ENCODE results near the gene USH2A.

USH2A gene

DNA sequence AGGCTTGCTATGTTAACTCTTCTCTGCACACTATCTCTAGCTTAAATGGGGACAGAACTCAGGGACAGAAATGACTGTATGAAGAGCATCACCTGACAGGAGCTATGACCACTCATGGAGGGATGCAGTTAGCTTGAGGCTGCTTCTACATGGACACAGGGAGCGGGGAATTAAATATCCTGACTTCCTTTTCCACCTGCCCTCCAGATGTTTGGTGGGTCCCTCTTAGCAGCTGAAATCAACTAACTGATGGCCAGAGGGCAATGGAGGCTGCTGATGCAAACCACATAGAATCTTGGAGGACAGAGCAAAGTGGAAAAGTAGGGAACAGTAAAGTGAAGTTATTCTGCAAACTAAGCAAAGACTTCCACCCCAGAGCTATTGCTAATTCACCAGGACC, 214.1 kb downstream of the USH2A start:
- no peak for ATAC-seq
- Mint-ChIP-seq H3K4me3 (no peak overlapping the region), H3K9me3 (no peaks in the 10 kb centered on the region), H3K27ac (no peak overlapping the region), H3K4me1 (no peaks in the 10 kb centered on the region), H3K27me3 (no peaks in the 10 kb centered on the region)
- no peak for DNase-seq

DNA sequence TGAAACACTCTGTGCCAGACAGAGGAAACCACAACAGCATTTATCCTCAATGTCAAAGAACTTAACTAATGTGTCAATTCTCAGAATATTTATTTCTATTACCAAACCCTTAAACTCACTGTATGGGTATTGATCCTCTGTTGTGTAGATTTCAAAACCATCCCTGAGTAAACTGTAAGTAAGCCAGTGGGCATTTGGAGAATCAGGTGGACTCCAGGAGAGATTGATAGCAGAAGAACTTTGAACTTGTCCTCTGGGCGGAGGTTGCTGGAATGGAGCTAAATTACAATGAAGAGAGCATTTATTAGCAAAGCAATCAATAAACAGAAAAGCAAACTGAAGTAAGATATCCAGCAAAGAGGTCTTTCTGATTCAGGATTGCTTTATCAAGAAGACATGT, 216.1 kb downstream of the USH2A start:
- DNase-seq, result no peak

DNA sequence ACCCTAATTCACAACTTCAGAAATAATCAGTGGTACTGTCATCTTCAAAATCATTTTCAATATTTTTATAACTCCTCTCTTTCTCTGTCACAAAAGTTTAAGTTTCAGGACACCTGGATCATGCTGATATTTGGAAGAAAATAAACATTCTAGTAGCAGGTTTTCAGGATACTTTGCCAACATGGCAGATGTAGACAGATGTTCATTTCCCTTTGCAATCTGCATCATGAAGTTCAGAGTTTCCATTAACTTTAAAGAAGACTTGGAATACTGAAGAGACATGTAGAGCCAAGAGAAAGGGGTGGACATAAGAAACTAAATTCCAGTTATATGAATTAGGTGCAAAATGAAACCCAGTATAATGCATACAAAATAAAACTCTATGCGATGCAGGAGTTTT, 218.1 kb downstream of the USH2A start:
- no peak for ATAC-seq
- no peak for DNase-seq
- H3K27me3 Mint-ChIP-seq, result no peaks in the 10 kb centered on the region
- no peak overlapping the region for H3K27ac Mint-ChIP-seq
- no peaks in the 10 kb centered on the region for H3K9me3 Mint-ChIP-seq
- H3K4me3 Mint-ChIP-seq, result no peak overlapping the region
- no peaks in the 10 kb centered on the region for H3K4me1 Mint-ChIP-seq

More for the DNA sequence above, 216.1 kb downstream of the USH2A start:
- Mint-ChIP-seq H3K4me3 (no peak overlapping the region), H3K9me3 (no peaks in the 10 kb centered on the region), H3K4me1 (no peaks in the 10 kb centered on the region), H3K27ac (no peak overlapping the region), H3K27me3 (no peaks in the 10 kb centered on the region)
- ATAC-seq, result no peak

DNA sequence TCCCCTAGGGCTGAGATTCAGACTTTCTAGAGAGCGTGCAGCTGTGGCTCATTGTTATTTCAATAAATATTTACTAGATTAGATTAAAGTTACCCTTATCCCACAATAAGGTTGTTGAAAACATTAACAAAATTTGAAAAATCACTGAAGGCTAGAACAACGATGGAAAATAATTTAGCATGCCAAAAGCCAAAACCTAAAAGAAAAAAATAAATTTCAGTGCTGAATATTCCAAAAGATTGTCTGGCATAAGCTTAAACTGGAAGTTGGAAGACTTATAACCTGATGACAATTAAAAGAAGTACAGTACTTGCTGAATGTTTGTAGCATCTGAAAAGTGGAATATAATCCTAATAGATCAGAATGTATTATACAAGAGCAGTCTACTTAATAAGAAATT, 221.3 kb downstream of the USH2A start:
- H3K27me3 Mint-ChIP-seq, result no peaks in the 10 kb centered on the region
- H3K4me1 Mint-ChIP-seq, result no peaks in the 10 kb centered on the region
- no peak for DNase-seq
- H3K27ac Mint-ChIP-seq, result no peak overlapping the region
- no peaks in the 10 kb centered on the region for H3K9me3 Mint-ChIP-seq
- H3K4me3 Mint-ChIP-seq, result no peak overlapping the region
- no peak for ATAC-seq

DNA sequence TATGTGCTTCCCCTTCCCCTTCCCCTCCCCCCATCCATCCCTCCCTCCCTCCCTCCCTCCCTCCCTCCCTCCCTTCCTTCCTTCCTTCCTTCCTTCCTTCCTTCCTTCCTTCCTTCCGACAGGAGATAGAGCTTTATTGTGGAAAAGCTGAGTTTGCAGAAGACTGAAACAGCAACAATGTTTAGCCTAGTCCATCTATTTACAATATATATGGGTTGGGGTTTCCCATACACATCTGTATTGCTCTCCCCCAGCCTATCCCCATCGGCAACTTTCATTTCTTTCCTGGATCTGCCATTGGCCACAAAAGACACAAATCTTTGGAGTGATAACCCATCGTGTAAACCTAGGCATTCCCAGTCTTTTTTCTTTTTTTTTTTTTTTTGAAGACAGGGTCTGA, 222.3 kb downstream of the USH2A start:
- Mint-ChIP-seq H3K4me1 (no peaks in the 10 kb centered on the region), H3K27ac (no peak overlapping the region), H3K9me3 (no peaks in the 10 kb centered on the region), H3K4me3 (no peak overlapping the region), H3K27me3 (no peaks in the 10 kb centered on the region)
- ATAC-seq, result no peak
- DNase-seq, result no peak

DNA sequence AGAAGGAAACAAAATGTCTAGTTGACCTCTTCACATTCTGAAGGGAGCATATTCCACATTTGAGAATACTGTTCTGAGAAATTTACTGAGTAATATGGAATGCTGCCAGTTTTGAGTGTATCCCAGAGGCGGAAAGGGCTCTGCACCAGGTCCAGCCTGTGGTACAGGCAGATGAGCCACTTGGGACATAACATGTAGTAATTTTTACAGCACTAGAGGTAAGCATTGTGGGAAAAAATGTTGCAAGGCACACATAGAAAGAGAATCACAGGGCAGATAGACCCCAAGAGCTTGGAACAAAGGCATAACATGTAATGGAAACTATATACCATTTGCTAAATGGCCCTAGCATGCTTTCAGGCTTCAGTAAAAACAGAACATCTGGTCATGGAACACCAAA, 228.5 kb downstream of the USH2A start:
- no peaks in the 10 kb centered on the region for H3K27me3 Mint-ChIP-seq
- H3K27ac Mint-ChIP-seq, result no peak overlapping the region
- no peaks in the 10 kb centered on the region for H3K4me1 Mint-ChIP-seq
- peaks cover 7 to 18% of the 10 kb centered on the region in 2 donors for H3K9me3 Mint-ChIP-seq
- DNase-seq (no peak), ATAC-seq (no peak)
- H3K4me3 Mint-ChIP-seq, result no peak overlapping the region

DNA sequence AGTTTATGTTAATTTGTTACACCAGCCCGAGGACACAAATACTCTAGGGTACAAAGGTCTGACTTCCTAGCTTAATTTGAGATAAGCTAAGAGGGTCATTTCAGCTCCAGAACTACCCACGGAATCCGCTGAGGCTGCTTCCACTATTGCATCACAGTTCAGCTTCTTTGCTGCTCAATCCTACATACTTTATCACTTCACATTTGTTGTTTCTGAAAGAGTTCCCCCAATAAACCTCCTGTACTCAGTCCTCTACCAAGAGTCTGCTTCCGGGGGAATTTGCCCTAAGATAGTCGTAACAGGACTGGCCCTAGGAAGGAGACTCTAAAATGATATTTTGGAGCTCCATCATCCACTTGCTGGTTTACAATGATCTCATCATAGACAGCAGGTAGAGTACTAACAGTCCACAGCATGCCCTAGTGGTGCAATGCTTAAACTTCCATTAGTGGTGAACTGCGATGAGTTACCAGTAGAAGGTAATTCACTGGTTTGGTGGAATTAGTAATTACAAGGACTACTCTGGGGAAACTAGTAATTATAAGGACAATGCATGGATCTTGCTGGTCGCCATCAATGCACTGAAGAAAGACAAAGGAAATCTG, 229.3 kb downstream of the USH2A start:
- Mint-ChIP-seq H3K4me1 (no peaks in the 10 kb centered on the region), H3K4me3 (no peak overlapping the region), H3K9me3 (peaks cover 7 to 18% of the 10 kb centered on the region in 2 donors), H3K27me3 (no peaks in the 10 kb centered on the region), H3K27ac (no peak overlapping the region)
- ATAC-seq (no peak), DNase-seq (no peak)

DNA sequence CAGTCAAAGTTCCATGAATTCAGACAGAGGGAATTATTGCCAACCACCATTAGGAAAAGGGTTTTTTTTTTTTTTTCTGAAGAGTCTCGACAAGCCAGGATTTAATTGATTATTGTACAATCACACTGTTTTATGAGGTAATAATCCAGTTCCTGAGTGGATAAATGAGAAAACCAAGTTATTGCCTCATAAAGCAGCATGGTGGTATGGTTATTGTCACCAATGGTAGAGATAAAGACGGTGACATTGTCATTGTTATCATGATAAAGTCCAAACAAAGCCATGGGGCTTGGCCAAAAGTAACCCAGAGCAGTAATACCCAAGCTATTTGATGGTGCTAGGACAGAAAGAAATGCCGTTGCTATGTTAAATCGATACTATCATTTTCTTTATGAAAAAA, 232.8 kb downstream of the USH2A start:
- no peak overlapping the region for H3K27ac Mint-ChIP-seq
- no peaks in the 10 kb centered on the region for H3K27me3 Mint-ChIP-seq
- H3K4me3 Mint-ChIP-seq, result no peak overlapping the region
- no peaks in the 10 kb centered on the region for H3K4me1 Mint-ChIP-seq
- DNase-seq (no peak), ATAC-seq (no peak)
- H3K9me3 Mint-ChIP-seq, result peaks cover 4 to 22% of the 10 kb centered on the region in 2 donors

DNA sequence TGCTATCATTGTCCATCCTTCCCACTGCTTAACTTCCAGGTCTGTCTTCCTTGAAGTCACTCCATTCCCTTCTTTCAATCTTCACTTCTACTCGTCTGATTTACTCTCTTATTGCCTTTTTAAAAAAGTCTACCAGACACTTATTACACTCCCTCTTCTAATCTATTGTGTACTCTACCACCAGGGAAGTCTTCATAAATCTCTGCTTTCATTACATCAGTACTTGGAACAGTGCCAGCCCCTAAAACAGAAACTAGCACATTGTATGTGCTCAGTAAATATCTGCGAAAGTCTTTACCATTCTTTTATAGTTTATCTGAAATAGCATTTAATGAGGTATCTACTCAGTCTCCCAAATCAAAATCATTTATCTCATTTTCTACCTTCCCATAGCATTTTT, 236.4 kb downstream of the USH2A start:
- Mint-ChIP-seq H3K4me1 (no peaks in the 10 kb centered on the region), H3K9me3 (peaks cover 0 to 8% of the 10 kb centered on the region in 2 donors), H3K4me3 (no peak overlapping the region), H3K27ac (no peak overlapping the region), H3K27me3 (no peaks in the 10 kb centered on the region)
- no peak for DNase-seq
- ATAC-seq, result no peak

DNA sequence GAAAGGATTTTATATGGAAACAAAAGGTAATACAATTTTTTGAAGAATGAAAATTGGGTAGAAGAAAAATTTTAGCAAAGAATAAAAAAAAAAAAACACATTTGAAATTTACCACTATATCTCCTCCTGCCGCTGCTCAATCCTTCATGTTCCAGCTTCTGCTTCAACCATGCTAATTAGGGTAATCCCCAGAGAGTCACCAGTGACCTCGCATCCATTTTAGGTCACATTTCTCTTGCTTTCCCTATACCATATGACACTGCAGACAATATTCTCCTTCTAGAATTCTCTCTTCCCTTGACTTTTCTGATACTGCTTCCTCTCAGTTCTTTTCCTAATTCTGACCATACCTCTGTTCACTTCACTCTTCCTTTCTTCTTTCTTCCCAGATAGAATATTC, 237.1 kb downstream of the USH2A start:
- Mint-ChIP-seq H3K27ac (no peak overlapping the region), H3K27me3 (no peaks in the 10 kb centered on the region), H3K4me1 (no peaks in the 10 kb centered on the region), H3K4me3 (no peak overlapping the region), H3K9me3 (peaks cover 0 to 8% of the 10 kb centered on the region in 2 donors)
- DNase-seq (no peak), ATAC-seq (no peak)

DNA sequence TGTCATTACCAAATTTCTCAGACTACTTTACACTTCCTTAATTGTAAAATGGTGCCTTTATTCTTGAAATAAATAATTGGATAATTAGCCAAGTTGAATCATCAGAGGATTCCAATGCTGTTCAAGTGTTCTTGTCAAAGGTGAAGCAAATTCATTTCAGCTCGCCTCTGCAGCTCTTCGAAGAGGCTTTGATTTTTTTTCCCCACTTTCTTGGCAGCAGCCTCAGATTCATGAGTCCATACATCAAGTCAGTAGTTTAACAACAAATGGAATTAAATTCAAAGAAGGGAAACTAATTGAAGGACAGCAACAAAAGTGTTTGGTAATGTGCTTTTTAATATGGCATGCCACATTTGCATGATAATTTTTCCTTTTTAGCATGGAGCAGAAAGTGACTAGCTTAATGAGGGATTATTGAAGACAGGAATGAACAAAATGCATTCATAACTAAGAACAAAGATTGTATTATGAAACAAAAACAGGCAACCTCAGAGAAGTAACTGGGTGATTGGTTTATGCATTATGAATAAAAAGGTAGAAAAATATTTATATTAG, 239.0 kb downstream of the USH2A start:
- H3K27ac Mint-ChIP-seq, result no peak overlapping the region
- no peaks in the 10 kb centered on the region for H3K4me1 Mint-ChIP-seq
- H3K4me3 Mint-ChIP-seq, result no peak overlapping the region
- peaks cover 0 to 8% of the 10 kb centered on the region in 2 donors for H3K9me3 Mint-ChIP-seq
- no peaks in the 10 kb centered on the region for H3K27me3 Mint-ChIP-seq
- no peak for DNase-seq
- no peak for ATAC-seq

DNA sequence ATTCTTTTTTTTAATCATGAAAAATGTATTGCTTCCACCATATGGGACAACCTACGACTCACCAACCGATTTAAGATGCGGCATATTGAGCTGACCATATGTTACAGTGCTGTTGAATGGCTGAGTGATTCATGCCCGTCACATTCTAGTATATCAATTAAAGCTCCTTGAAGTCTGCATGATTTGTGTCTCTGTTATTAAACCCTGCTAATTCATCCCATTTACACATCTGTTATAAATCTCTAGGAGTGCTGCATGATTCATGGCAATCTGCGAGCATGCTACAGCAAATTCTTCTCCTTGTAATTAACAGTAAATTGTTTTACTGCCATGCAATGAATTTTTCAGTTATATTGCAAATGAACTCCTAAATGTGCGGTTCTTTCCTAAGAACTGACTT, 239.8 kb downstream of the USH2A start:
- Mint-ChIP-seq H3K9me3 (peaks cover 0 to 8% of the 10 kb centered on the region in 2 donors), H3K4me3 (no peak overlapping the region), H3K27me3 (no peaks in the 10 kb centered on the region), H3K27ac (no peak overlapping the region), H3K4me1 (no peaks in the 10 kb centered on the region)
- ATAC-seq (no peak), DNase-seq (no peak)

DNA sequence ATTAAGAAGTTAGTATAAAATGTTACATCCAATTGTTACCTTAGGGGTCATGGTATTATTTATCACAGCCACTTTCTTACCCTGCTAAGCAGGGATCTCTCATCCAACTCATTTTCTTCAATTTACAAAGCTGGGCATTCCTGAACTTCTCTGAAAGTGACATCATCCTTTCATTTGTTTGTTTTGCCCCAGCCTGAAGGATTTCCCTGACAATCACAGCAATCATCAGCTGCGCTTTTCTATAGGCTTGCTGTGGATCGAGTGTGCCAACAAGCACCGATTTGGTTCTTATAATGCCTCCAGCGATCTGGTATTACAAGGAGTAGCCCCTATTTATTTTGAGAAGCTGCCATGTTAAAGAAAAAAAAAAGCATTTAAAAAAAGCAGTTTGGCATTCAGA, 240.2 kb downstream of the USH2A start:
- no peak overlapping the region for H3K27ac Mint-ChIP-seq
- H3K27me3 Mint-ChIP-seq, result no peaks in the 10 kb centered on the region
- H3K9me3 Mint-ChIP-seq, result peaks cover 0 to 8% of the 10 kb centered on the region in 2 donors
- ATAC-seq (no peak), DNase-seq (no peak)
- no peak overlapping the region for H3K4me3 Mint-ChIP-seq
- no peaks in the 10 kb centered on the region for H3K4me1 Mint-ChIP-seq

DNA sequence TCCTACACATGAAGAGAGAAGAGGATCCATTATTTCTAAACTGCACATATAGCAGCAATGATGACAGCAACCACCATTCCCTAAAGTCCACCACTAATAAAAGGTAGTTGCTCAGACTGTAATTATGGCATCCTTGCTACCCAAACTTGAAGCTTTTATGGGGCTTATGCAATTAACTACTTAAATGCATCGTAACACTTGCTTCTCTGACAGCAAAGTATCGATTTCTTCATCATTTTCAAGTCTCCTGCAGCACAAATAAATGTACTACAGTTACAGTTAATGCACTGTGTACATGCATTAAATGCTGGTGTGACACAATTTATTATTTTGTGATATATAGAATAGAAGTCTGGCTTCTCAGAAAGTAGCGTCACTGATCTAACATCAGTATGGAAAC, 241.7 kb downstream of the USH2A start:
- Mint-ChIP-seq H3K27me3 (no peaks in the 10 kb centered on the region), H3K4me3 (no peak overlapping the region), H3K9me3 (peaks cover 0 to 3% of the 10 kb centered on the region in 2 donors), H3K27ac (no peak overlapping the region), H3K4me1 (no peaks in the 10 kb centered on the region)
- ATAC-seq (no peak), DNase-seq (no peak)

DNA sequence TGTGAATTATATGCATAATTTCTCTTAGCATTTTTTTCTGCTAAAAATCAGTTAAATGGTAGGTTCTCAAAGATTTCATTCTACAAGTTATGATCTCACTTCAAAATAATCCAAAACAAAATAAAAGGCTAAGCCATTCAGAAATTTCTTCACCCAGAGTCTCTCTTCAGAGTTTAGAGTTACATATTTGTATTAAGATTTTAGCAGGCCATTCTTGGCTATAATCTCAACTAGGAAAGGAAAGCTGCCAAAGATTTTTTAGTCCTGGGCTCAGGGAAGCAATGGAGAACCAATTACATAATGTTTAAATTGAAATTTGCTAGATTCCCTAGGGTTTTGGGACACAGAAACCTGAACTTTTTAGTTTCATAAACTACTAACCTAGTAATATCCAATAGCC, 245.0 kb downstream of the USH2A start:
- Mint-ChIP-seq H3K4me3 (no peak overlapping the region), H3K27ac (no peak overlapping the region), H3K9me3 (no peaks in the 10 kb centered on the region), H3K27me3 (no peaks in the 10 kb centered on the region), H3K4me1 (no peaks in the 10 kb centered on the region)
- DNase-seq (no peak), ATAC-seq (no peak)

DNA sequence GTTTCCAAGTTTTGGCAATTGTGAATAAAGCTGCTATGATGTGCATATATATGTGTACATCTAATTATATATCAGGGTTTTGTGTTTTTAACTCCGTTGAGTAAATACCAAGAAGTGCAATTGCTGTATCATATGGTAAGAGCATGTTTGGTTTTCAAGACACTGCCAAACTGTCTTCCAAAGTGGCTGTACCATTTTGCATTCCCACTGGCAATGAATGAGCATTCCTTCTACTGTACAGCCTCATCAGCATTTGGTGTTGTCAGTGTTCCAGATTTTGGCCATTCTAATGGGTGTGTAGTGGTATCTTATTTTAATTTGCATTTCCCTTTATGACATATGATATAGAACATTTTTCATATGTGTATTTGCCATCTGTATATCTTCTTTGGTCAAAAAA, 246.3 kb downstream of the USH2A start:
- DNase-seq, result no peak
- Mint-ChIP-seq H3K4me3 (no peak overlapping the region), H3K4me1 (no peaks in the 10 kb centered on the region), H3K27ac (no peak overlapping the region), H3K9me3 (no peaks in the 10 kb centered on the region), H3K27me3 (no peaks in the 10 kb centered on the region)
- ATAC-seq, result no peak

DNA sequence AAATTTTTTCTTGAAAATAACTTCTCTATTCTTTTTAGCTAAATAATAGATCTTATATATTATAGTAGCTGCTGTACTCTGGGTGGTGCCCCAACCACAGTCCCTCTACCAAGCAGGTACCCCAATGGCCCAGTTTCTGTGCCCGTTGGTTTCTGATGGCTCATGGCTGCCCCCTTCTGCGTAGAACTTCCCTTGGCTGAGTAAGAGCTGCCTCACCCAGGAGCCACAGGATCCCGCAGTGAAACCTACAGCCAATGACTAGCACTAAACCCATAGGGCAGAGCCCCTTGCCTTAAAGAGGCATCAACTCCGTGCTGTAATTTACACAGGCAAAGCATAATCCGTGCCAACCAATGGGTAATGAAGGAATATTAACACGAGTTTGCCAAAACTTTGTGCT, 247.5 kb downstream of the USH2A start:
- no peaks in the 10 kb centered on the region for H3K27me3 Mint-ChIP-seq
- no peak overlapping the region for H3K4me3 Mint-ChIP-seq
- H3K4me1 Mint-ChIP-seq, result no peaks in the 10 kb centered on the region
- H3K27ac Mint-ChIP-seq, result no peak overlapping the region
- DNase-seq (no peak), ATAC-seq (no peak)
- no peaks in the 10 kb centered on the region for H3K9me3 Mint-ChIP-seq

Measured in stimulated activated naive CD8-positive, alpha-beta T cell treated with anti-CD3 and anti-CD28 coated beads, Interleukin-15, amount 100 ng/mL, for 72 hours (primary cell).